Tibial nerve (tissue), 4 donors: Measurements from ENCODE around the gene PHLPP2. TPM values are rescaled to one million over a fixed set of nuclear protein-coding genes. Genes with fewer than 3 reads are reported as not detected.
"Not testable (repeated sequence)": the region's sequence is repeated elsewhere in the genome, so short reads cannot be mapped to it uniquely, and the experiment has no call there.

Experiments
- DNase-seq, 2 donors: peaks; one replicate each; pipeline ENCODE4 v3.0.0-alpha.2; 2019; ENCODE audit warnings: low spot score in 2 of 2
- H3K27ac ChIP-seq, 4 donors: fragments of 200-600 bp; sonication (generic) in 3 of 4; one replicate each; pipeline ENCODE4 v1.5.1; 2017 to 2019; ENCODE audit warnings: mild to moderate bottlenecking in 1 of 4
- H3K27me3 ChIP-seq, 2 donors: fragments of 200-600 bp; sonication (generic) in 1 of 2; one replicate each; pipeline versions ENCODE4 v1.5.1 to v1.6.0; 2017 to 2019
- H3K36me3 ChIP-seq, 3 donors: fragments of 200-600 bp; sonication (generic); one replicate each; pipeline ENCODE4 v1.5.1; 2018 to 2019
- H3K4me1 ChIP-seq, 4 donors: fragments of 200-600 bp; sonication (generic) in 3 of 4; one replicate each; pipeline ENCODE4 v1.5.1; 2017 to 2019
- H3K4me3 ChIP-seq, 4 donors: fragments of 200-600 bp; sonication (generic) in 3 of 4; one replicate each; pipeline ENCODE4 v1.5.1; 2017 to 2019; ENCODE audit warnings: mild to moderate bottlenecking in 1 of 4, moderate library complexity in 1 of 4
- H3K9me3 ChIP-seq, 4 donors: fragments of 200-600 bp; sonication (generic) in 3 of 4; one replicate each; pipeline ENCODE4 v1.5.1; 2017 to 2019
- EP300 ChIP-seq, 2 donors: sonication (generic); formaldehyde crosslinking; IDR thresholded peaks; one replicate each; pipeline ENCODE4 v1.6.1; 2017; ENCODE audit warnings: antibody characterized with exemption in 2 of 2, mild to moderate bottlenecking in 1 of 2
- POLR2A ChIP-seq, 2 donors: fragments of 450-650 bp; IDR thresholded peaks; one replicate each; pipeline ENCODE4 v1.6.1; 2017; ENCODE audit warnings: antibody characterized with exemption in 2 of 2, mild to moderate bottlenecking in 2 of 2, moderate library complexity in 2 of 2
- WGBS, 2 donors: methylation state at CpG; one replicate each; pipeline ENCODE4 v1.1.5; 2018; 5-methylcytosine and 5-hydroxymethylcytosine counted together
- total RNA-seq, 4 donors: library from RNA; depleted of rRNA; stranded (reverse); fragments of >200 nt; gene quantifications; one replicate each; pipeline ENCODE4 v1.1.0, GENCODE V29; 2016
- TF ChIP-seq, protein P1 (sequence below), 5 experiments: fragments of 200-600 bp in 3 of 5; fragments of 450-650 bp in 2 of 5; sonication (generic) in 3 of 5; IDR thresholded peaks; one replicate each; pipeline ENCODE4 v1.5.1; 2016 to 2019; ENCODE audit warnings: antibody characterized with exemption in 5 of 5, mild to moderate bottlenecking in 3 of 5, moderate library complexity in 2 of 5

The PHLPP2 gene
- total RNA-seq, 4 donors from 2014 or later: 13.8 to 18.2 (median 16.2) TPM

DNA sequence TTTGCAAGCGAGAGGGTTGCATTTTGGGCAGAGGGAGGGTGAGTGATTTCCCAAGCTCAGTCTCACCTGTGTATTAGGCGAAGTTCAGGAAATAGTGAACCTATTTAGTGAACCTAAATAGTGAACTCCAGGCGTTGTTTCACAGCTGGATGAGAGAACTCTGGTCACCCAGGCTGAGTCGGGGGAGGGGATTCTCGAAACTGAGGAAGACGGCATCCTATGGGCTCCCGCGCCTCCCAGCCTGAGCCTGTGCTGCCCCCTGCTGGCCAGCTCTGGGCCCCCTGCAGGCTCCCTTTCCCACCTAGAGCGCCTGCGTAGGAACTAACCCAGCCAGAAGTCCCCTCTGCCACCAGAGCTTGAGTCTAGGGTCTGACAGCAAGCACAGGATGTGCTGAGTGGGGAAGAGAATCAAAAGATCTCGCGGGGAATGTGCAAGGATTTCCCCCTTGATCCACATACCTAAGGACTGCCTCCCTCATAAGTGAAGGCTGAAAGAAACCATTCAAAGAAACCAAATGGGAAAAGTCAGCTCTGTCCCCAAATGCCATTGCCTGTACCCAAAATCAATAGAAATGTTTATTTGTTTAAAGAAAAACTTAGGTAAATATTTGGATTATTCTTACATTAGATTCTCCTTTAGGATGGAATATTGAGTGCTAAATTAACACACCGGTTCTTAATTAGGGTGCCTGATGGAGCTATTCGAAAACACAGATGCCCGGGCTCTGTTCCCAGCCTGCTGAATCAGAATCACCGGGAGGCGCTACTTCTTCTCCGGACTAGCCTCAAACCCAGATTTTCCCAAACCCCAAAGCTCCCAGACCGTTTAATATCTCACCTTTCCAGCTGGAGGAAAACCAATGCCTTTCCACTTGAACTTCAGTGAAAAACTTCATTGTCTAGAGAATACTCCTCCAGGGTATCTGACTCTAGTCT is 113.3 kb downstream of the PHLPP2 start:
- 12 to 14% methylated on average over 19 of the region's 19 CpGs for WGBS, 2 donors
- H3K27me3 ChIP-seq: no peaks in the 10 kb centered on the region
- peaks cover 0 to 10% (median 4%) of the 10 kb centered on the region in 4 donors for H3K4me1 ChIP-seq
- no peaks in the 10 kb centered on the region for H3K36me3 ChIP-seq
- DNase-seq: peak; percentile 26 to 58
- H3K4me3 ChIP-seq: no peak overlapping the region
- H3K27ac ChIP-seq: no peak overlapping the region
- no peaks in the 10 kb centered on the region for H3K9me3 ChIP-seq
- TF ChIP-seq, protein P1, sequence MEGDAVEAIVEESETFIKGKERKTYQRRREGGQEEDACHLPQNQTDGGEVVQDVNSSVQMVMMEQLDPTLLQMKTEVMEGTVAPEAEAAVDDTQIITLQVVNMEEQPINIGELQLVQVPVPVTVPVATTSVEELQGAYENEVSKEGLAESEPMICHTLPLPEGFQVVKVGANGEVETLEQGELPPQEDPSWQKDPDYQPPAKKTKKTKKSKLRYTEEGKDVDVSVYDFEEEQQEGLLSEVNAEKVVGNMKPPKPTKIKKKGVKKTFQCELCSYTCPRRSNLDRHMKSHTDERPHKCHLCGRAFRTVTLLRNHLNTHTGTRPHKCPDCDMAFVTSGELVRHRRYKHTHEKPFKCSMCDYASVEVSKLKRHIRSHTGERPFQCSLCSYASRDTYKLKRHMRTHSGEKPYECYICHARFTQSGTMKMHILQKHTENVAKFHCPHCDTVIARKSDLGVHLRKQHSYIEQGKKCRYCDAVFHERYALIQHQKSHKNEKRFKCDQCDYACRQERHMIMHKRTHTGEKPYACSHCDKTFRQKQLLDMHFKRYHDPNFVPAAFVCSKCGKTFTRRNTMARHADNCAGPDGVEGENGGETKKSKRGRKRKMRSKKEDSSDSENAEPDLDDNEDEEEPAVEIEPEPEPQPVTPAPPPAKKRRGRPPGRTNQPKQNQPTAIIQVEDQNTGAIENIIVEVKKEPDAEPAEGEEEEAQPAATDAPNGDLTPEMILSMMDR (IDR thresholded peaks at IDR 0.05): peak; percentile 69 to 88 (median 76)
- no peak for TF ChIP-seq POLR2A (IDR thresholded peaks at IDR 0.05)
- TF ChIP-seq EP300 (IDR thresholded peaks at IDR 0.05): no peak

DNA sequence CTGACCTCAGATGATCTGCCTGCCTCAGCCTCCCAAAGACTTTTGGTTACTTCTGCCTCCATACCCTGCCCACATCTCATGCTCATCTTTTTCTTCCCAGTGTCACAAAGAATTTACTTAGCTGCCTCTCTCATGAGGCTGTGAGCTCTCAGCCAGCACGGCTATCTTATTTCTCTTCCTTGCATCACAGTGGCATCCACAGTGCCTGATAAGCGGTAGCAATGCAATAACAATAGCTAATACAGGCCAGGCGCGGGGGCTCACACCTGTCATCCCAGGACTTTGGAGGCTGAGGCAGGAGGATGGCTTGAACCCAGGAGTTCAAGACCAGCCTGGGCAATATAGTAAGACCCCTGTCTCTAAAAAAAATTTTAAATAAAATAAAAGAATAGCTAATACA is 114.1 kb downstream of the PHLPP2 start:
- Histone ChIP-seq H3K27me3 (no peaks in the 10 kb centered on the region), H3K9me3 (no peaks in the 10 kb centered on the region), H3K27ac (no peak overlapping the region), H3K36me3 (no peaks in the 10 kb centered on the region), H3K4me1 (peaks cover 0 to 10% (median 4%) of the 10 kb centered on the region in 4 donors), H3K4me3 (no peak overlapping the region)
- DNase-seq: no peak
- no peak for TF ChIP-seq POLR2A (IDR thresholded peaks at IDR 0.05)
- TF ChIP-seq, protein P1 (IDR thresholded peaks at IDR 0.05): no peak
- WGBS, 2 donors: 74 to 88% methylated on average over 4 of the region's 4 CpGs

DNA sequence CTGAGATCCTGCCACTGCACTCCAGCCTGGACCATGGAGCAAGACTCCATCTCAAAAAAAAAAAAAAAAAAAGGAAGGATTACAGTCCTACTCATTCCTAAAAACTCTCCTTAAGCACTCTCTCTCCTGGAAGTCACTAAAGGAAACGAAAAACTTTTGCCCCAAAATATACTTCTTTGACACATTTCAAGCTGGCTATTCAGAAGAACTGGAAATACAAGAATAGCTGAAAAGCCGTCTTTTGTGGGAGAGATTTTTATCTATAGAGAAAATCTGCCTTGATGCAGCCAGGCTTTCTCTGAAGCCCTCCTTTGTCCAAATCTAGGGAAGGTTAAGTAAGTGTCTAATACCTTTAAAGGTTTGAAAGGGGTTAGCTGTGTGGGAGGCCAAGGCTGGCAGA is 115.4 kb downstream of the PHLPP2 start:
- H3K4me1 ChIP-seq: peaks cover 0 to 10% (median 4%) of the 10 kb centered on the region in 4 donors
- no peaks in the 10 kb centered on the region for H3K9me3 ChIP-seq
- no peaks in the 10 kb centered on the region for H3K36me3 ChIP-seq
- H3K27ac ChIP-seq: no peak overlapping the region
- no peak overlapping the region for H3K4me3 ChIP-seq
- DNase-seq: no peak
- TF ChIP-seq POLR2A (IDR thresholded peaks at IDR 0.05) (no peak), EP300 (IDR thresholded peaks at IDR 0.05) (no peak)
- TF ChIP-seq, protein P1 (IDR thresholded peaks at IDR 0.05): no peak
- WGBS, 2 donors: 43 to 60% methylated on average over 2 of the region's 2 CpGs
- no peaks in the 10 kb centered on the region for H3K27me3 ChIP-seq

DNA sequence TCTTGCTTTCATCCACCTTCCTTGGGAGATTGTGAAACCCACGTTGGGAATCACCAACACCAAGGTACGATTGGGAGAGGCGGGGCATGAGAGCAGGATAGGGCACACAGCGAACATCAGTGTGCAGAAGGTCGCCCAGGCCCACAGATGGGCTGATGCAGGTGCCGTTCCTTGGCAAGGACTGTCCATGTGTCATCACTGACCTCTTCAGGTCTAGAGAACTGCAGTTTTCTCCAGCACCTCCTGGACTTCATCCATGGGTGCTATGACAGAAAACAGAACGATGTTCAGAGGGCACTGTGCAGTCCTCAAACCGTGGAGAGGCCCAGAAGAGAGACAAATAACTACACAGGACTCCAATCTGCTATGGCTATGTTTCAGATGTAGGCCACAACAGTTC is 123.7 kb downstream of the PHLPP2 start:
- 72 to 84% methylated on average over 8 of the region's 8 CpGs for WGBS, 2 donors
- Histone ChIP-seq H3K4me1 (no peaks in the 10 kb centered on the region), H3K27ac (no peak overlapping the region), H3K27me3 (no peaks in the 10 kb centered on the region), H3K4me3 (no peak overlapping the region), H3K9me3 (peaks cover 0 to 5% (median 0%) of the 10 kb centered on the region in 4 donors), H3K36me3 (no peaks in the 10 kb centered on the region)
- TF ChIP-seq, protein P1 (IDR thresholded peaks at IDR 0.05): no peak
- TF ChIP-seq POLR2A (IDR thresholded peaks at IDR 0.05) (no peak), EP300 (IDR thresholded peaks at IDR 0.05) (no peak)
- no peak for DNase-seq

DNA sequence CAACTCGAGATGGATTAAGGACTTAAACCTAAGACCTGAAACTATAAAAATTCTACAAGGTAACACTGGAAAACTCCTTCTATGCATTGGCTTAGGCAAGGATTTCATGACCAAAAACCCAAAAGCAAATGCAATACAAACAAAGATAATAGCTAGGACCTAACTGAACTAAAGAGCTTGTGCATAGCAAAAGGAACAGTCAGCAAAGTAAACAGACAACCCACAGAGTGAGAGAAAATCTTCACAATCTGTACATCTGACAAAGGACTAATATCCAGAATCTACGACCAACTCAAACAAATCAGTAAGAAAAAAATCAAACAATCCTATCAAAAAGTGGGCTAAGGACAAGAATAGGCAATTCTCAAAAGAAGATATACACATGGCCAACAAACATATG is 126.1 kb downstream of the PHLPP2 start:
- not testable (repeated sequence) for H3K9me3 ChIP-seq, H3K27ac ChIP-seq, H3K4me1 ChIP-seq, H3K27me3 ChIP-seq, H3K36me3 ChIP-seq, DNase-seq, H3K4me3 ChIP-seq
- WGBS, 2 donors: 60 to 62% methylated on average over 2 of the region's 2 CpGs

DNA sequence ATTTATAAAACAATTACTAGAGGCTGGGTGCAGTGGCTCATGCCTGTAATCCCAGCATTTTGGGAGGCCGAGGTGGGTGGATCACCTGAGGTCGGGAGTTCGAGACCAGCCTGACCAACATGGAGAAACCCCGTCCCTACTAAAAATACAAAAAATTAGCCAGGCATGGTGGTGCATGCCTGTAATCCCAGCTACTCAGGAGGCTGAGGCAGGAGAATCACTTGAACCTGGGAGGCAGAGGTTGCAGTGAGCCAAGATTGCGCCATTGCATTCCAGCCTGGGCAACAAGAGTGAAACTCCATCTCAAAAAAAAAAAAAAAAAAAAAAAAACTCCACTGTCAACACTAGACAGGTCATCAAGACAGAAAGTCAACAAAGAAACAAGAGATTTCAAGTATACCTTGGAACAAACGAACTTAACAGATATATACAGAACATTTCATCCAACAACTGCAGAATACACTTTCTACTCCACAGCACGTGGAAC is 129.1 kb downstream of the PHLPP2 start:
- H3K27me3 ChIP-seq, H3K9me3 ChIP-seq, H3K27ac ChIP-seq: not testable (repeated sequence)

More for the DNA sequence above, 129.1 kb downstream of the PHLPP2 start:
- not testable (repeated sequence) for H3K4me1 ChIP-seq, H3K36me3 ChIP-seq, DNase-seq, H3K4me3 ChIP-seq
- 88% methylated on average over 7 of the region's 7 CpGs for WGBS, 2 donors
